OCI-LY7 (cell line): Measurements from ENCODE around the gene CALY. TPM values are rescaled to one million over a fixed set of nuclear protein-coding genes. Genes with fewer than 3 reads are reported as not detected.

ENCODE experiments used
- BruUV-seq: library from RNA; stranded (reverse); fragments of 400-500 nt; replicated peaks from 2 replicates; lab custom pipeline; 2021; lab: Mats Ljungman, UMichigan
- CTCF ChIA-PET: fragments of 300-600 bp; sonication (Branson Sonifier 250); formaldehyde crosslinking; loops from one replicate; lab custom pipeline; 2022; ENCODE audit warnings: antibody characterized with exemption; ENCODE audit not compliant: unreplicated experiment; lab: Charles Lee
- POLR2A ChIA-PET: fragments of 300-600 bp; sonication (Branson Sonifier 250); formaldehyde crosslinking; loops from one replicate; lab custom pipeline; 2022; ENCODE audit warnings: antibody characterized with exemption; lab: Charles Lee
- DNase-seq: peaks from one replicate; pipeline ENCODE4 v3.0.0-alpha.2; 2015; ENCODE audit warnings: low spot score
- H2AFZ ChIP-seq: fragments of 200-600 bp; sonication (generic), shearing (Covaris generic); 2 replicates; pipeline ENCODE4 v1.6.1; 2014; ENCODE audit warnings: mild to moderate bottlenecking, antibody characterized with exemption, low read length, moderate library complexity
- H3K27ac ChIP-seq: fragments of 200-600 bp; sonication (generic); 2 replicates; pipeline ENCODE4 v1.5.1; 2014; ENCODE audit warnings: mixed run types, low read depth, mild to moderate bottlenecking, moderate library complexity, low read length, inconsistent platforms; ENCODE audit not compliant: poor library complexity, severe bottlenecking
- H3K36me3 ChIP-seq: fragments of 200-600 bp; sonication (generic); 2 replicates; pipeline ENCODE4 v1.6.1; 2014; ENCODE audit warnings: mild to moderate bottlenecking, antibody characterized with exemption, low read length, moderate library complexity, mixed read lengths; ENCODE audit not compliant: insufficient read depth
- H3K4me1 ChIP-seq: fragments of 200-600 bp; sonication (generic); 2 replicates; pipeline ENCODE4 v1.5.1; 2014; ENCODE audit warnings: mild to moderate bottlenecking, low read length; ENCODE audit not compliant: insufficient read depth, poor library complexity, severe bottlenecking
- H3K4me2 ChIP-seq: fragments of 200-600 bp; sonication (generic); 2 replicates; pipeline ENCODE4 v1.6.1; 2014; ENCODE audit warnings: mild to moderate bottlenecking, low read length
- H3K4me3 ChIP-seq: fragments of 200-600 bp; sonication (generic); 2 replicates; pipeline ENCODE4 v1.5.1; 2014; ENCODE audit warnings: mild to moderate bottlenecking, low read depth, low read length; ENCODE audit not compliant: poor library complexity, severe bottlenecking
- H3K79me2 ChIP-seq: fragments of 200-600 bp; sonication (generic); 2 replicates; pipeline ENCODE4 v1.6.1; 2016; ENCODE audit warnings: low read depth, mild to moderate bottlenecking, low read length, moderate library complexity, mixed read lengths; ENCODE audit not compliant: insufficient read depth
- H3K9me2 ChIP-seq: fragments of 200-600 bp; sonication (generic); 2 replicates; pipeline ENCODE4 v1.6.1; 2016; ENCODE audit warnings: mild to moderate bottlenecking, low read length, mixed read lengths; ENCODE audit not compliant: insufficient read depth
- H3K9me3 ChIP-seq: fragments of 200-600 bp; sonication (generic); 2 replicates; pipeline ENCODE4 v1.6.1; 2014; ENCODE audit warnings: mild to moderate bottlenecking, mixed run types, low read length, mixed read lengths
- H4K20me1 ChIP-seq: fragments of 200-600 bp; sonication (generic); 2 replicates; pipeline ENCODE4 v1.6.1; 2014; ENCODE audit warnings: mild to moderate bottlenecking, antibody characterized with exemption, low read length, moderate library complexity, mixed read lengths; ENCODE audit not compliant: insufficient read depth
- EZH2phosphoT487 ChIP-seq: fragments of 200-600 bp; sonication (generic); IDR thresholded peaks from 2 replicates; pipeline ENCODE4 v1.6.1; 2018; ENCODE audit warnings: low read depth, borderline replicate concordance, mild to moderate bottlenecking, mixed run types, antibody characterized with exemption, low read length, moderate library complexity, mixed read lengths
- intact Hi-C: fragments of 100-400 bp; cut with micrococcal nuclease; formaldehyde crosslinking; loops from one replicate; pipeline ENCODE4 v1.10.0; 2022; ENCODE audit not compliant: unreplicated experiment
- total RNA-seq, 2 experiments: library from RNA; depleted of rRNA in 1 of 2; stranded (reverse); fragments of >200 nt in 1 of 2; shearing (Covaris generic) in 1 of 2; gene quantifications; 2 replicates each; pipeline ENCODE4 v1.2.3, GENCODE V29; 2014 to 2022
- TF ChIP-seq, protein P1 (sequence below): fragments of 200-600 bp; sonication (generic); conservative IDR thresholded peaks from 2 replicates; pipeline ENCODE4 v1.5.1; 2014; ENCODE audit warnings: mild to moderate bottlenecking, antibody characterized with exemption, low read length, moderate library complexity, mixed read lengths

Gene CALY
- total RNA-seq, 2 experiments from 2014 or later, result not detected

GRCh38 chr10:133298466-133298865, 38.2 kb downstream of the CALY start:
- Histone ChIP-seq H3K27ac (no peak overlapping the region), H3K4me1 (no peaks in the 10 kb centered on the region), H3K4me3 (no peak overlapping the region), H2AFZ (no peak overlapping the region), H3K9me3 (no peaks in the 10 kb centered on the region), H3K4me2 (no peak overlapping the region), H3K79me2 (no peaks in the 10 kb centered on the region), H4K20me1 (no peaks in the 10 kb centered on the region), H3K9me2 (no peaks in the 10 kb centered on the region), H3K36me3 (peaks cover 83% of the 10 kb centered on the region)
- TF ChIP-seq, protein P1, sequence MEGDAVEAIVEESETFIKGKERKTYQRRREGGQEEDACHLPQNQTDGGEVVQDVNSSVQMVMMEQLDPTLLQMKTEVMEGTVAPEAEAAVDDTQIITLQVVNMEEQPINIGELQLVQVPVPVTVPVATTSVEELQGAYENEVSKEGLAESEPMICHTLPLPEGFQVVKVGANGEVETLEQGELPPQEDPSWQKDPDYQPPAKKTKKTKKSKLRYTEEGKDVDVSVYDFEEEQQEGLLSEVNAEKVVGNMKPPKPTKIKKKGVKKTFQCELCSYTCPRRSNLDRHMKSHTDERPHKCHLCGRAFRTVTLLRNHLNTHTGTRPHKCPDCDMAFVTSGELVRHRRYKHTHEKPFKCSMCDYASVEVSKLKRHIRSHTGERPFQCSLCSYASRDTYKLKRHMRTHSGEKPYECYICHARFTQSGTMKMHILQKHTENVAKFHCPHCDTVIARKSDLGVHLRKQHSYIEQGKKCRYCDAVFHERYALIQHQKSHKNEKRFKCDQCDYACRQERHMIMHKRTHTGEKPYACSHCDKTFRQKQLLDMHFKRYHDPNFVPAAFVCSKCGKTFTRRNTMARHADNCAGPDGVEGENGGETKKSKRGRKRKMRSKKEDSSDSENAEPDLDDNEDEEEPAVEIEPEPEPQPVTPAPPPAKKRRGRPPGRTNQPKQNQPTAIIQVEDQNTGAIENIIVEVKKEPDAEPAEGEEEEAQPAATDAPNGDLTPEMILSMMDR, result no peak
- no peak for TF ChIP-seq EZH2phosphoT487
- POLR2A ChIA-PET, result no interaction called here
- CTCF ChIA-PET, result no interaction called here
- no peak for DNase-seq
- intact Hi-C loops, result no loop called here
- BruUV-seq, result no TSS peak

GRCh38 chr10:133297504-133297903, 39.2 kb downstream of the CALY start:
- Histone ChIP-seq H2AFZ (no peak overlapping the region), H3K79me2 (no peaks in the 10 kb centered on the region), H3K36me3 (peaks cover 90% of the 10 kb centered on the region), H3K27ac (no peak overlapping the region), H3K4me3 (no peak overlapping the region), H4K20me1 (no peaks in the 10 kb centered on the region), H3K9me2 (no peaks in the 10 kb centered on the region), H3K9me3 (no peaks in the 10 kb centered on the region), H3K4me1 (no peaks in the 10 kb centered on the region), H3K4me2 (no peak overlapping the region)
- BruUV-seq, result no TSS peak
- POLR2A ChIA-PET, result no interaction called here
- CTCF ChIA-PET, result no interaction called here
- DNase-seq, result no peak
- intact Hi-C loops, result no loop called here
- no peak for TF ChIP-seq EZH2phosphoT487
- TF ChIP-seq, protein P1, result no peak

- no peak for DNase-seq
- no peaks in the 10 kb centered on the region for H3K4me1 ChIP-seq
- H2AFZ ChIP-seq, result no peak overlapping the region
- no peak for TF ChIP-seq EZH2phosphoT487
- TF ChIP-seq, protein P1, result no peak
- POLR2A ChIA-PET, result no interaction called here
- no peaks in the 10 kb centered on the region for H3K79me2 ChIP-seq
- H3K4me3 ChIP-seq, result no peak overlapping the region
- H4K20me1 ChIP-seq, result no peaks in the 10 kb centered on the region
- CTCF ChIA-PET, result no interaction called here
- no TSS peak for BruUV-seq
- no peaks in the 10 kb centered on the region for H3K9me3 ChIP-seq
- H3K27ac ChIP-seq, result no peak overlapping the region
- intact Hi-C loops, result no loop called here
- peaks cover 87% of the 10 kb centered on the region for H3K36me3 ChIP-seq
- H3K9me2 ChIP-seq, result no peaks in the 10 kb centered on the region
- no peak overlapping the region for H3K4me2 ChIP-seq
Measured at GRCh38 chr10:133295426-133296320, 41.0 kb downstream of the CALY start.
